ENCODE measurements around the gene RUNX1.

RUNX1 gene

DNA sequence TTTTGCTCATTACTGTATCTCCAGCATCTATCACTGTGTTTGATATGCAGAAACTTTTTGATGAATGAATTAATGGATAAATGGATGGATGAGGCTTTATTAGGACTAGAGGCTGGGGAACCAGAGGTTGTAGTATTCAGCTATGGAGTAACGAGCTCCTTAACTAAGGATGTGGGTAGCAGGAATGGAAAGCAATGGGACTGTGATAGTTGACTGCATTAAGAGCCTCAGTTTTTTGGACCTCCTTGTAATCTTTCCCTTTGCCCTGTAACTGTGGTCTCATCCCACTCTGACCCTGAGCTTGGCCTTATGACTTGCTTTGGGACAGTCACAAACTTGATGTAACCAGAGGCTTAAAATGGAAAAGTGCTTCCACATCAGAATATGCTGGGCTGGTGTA, 9.0 kb upstream of the RUNX1 start:
- no peak for DNase-seq

GRCh38 chr21:35057428-35057827, 8.3 kb upstream of the RUNX1 start:
- DNase-seq: no peak

GRCh38 chr21:35053356-35054096, 4.4 kb upstream of the RUNX1 start:
- DNase-seq: no peak

GRCh38 chr21:35052801-35053200, 3.7 kb upstream of the RUNX1 start:
- DNase-seq: no peak

GRCh38 chr21:35051287-35051818, 2.3 kb upstream of the RUNX1 start:
- DNase-seq: peak; percentile 76

DNA sequence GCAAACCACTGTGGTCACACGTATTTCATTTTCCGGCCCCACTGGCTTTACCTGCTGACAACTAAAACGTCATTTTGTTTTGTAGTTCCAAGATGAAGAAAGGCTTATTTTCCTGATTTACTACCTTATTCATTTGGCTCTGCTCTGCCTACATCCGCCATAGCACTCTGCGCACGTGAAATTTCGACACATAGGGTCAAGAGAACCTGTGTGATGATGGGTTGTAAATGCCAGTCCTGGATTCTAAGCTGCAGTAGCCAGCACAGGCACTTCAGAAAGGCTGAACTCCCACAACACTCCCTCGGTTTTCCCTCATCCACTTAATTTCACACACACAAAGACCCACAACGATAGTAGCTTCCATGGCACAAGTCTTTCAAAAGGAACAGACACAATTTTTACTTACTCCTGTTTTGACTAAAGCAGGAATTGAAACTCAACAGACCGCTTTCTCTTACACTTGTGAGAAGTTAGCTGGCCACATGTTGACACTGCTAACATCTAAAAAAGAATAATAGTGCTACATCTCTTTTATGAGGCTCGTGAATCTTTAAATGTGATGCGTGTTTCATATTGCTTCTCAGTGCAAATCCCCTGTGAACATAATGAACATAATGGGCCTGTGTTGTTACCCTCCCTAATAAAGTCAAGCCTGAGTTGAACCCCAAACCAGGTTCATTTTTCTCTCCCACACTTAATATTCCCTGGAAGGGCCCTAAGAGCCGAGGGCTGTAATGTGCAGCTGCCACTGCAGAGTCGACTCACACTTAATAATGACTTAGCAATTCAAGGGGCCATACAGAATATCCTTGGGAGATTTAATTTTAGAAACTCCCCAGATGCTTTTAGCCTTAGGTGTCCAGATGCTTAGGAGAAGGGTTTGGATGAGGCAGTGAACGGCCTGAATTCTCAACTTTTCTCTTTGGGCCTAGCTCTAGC, 1.5 kb upstream of the RUNX1 start:
- no peak for DNase-seq

DNA sequence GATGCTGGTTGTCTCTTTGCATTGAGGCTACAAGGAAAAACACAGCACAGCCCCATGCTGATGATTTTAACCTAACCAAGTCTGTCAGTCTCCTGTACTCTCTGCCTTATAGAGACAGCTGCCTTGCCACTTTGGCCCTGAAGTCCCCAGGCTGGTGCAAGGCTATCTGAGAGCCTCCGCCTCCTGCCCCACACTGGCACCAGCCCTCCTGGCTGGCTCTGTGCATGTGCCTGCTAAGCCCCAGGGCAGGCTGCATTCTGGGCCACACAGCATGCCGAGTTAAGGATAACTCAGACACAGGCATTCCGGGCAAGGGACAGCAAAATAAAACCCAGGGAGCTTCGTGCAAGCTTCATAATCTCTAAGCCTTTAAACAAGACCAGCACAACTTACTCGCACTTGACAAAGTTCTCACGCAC, 910 bp downstream of the RUNX1 start:
- no peak for DNase-seq

DNA sequence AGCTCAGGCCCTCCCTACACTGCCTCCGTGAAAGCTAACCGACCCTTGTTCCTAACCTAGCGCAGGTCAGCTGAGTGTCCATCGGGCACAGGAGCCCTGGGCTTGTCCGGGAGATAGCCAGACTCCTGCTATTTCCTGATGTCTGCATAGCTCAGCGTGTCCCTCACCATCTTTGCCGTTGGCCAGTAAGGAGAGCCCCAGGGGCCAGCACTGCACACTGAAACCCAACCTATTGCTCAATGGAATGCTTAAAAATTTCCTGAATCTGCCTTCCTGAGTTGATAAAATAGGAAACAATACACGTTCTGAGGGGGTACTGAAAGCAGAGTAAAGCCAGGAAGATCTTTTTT, 2.2 kb downstream of the RUNX1 start:
- DNase-seq: no peak

GRCh38 chr21:35046263-35046624, 2.9 kb downstream of the RUNX1 start:
- no peak for DNase-seq

GRCh38 chr21:35045542-35046262, 3.4 kb downstream of the RUNX1 start:
- DNase-seq: no peak

- DNase-seq: no peak
Observed at GRCh38 chr21:35044770-35045541, 4.1 kb downstream of the RUNX1 start.

DNA sequence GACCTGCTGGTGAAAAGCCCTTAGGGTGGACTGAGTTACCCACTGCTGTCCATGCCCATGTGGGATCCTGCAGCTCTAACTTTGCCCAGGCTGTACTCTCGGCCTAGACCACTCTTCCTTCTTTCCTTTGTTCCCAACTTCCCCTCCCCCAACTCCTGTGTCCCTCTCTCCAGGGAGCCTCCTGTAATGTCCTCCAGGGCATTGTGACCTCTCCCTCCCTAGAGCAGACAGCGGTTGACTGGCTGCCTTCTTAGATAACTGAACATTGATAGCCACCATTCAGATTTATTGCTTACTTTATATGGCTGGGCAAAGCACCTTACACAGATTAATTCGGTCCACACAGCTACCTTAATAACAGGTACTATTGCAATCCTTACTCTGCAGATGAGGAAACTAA, 5.0 kb downstream of the RUNX1 start:
- no peak for DNase-seq

GRCh38 chr21:35043549-35043948, 5.6 kb downstream of the RUNX1 start:
- DNase-seq: no peak

- DNase-seq: no peak
Observed at GRCh38 chr21:35042836-35043235, 6.3 kb downstream of the RUNX1 start.

GRCh38 chr21:35041881-35042280, 7.2 kb downstream of the RUNX1 start:
- no peak for DNase-seq

DNA sequence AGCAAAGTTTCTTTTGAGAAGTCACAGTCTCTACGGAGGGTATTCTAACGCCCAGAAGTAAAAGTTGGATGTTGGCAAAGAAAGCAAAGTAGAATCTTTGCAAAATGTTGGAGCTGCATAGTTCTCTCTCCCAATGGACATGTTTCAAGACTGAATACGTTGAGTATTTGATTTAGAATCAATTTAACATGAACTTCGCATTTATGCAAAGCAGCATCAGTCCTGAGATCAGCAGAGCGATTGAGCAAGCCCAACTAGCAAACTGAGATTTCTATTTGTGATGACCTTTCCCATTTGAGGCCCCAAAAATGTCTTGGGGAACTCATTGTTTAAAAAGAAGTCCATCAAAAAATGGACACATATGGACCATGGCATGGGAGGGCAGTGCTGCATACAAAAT, 8.0 kb downstream of the RUNX1 start:
- DNase-seq: no peak

DNA sequence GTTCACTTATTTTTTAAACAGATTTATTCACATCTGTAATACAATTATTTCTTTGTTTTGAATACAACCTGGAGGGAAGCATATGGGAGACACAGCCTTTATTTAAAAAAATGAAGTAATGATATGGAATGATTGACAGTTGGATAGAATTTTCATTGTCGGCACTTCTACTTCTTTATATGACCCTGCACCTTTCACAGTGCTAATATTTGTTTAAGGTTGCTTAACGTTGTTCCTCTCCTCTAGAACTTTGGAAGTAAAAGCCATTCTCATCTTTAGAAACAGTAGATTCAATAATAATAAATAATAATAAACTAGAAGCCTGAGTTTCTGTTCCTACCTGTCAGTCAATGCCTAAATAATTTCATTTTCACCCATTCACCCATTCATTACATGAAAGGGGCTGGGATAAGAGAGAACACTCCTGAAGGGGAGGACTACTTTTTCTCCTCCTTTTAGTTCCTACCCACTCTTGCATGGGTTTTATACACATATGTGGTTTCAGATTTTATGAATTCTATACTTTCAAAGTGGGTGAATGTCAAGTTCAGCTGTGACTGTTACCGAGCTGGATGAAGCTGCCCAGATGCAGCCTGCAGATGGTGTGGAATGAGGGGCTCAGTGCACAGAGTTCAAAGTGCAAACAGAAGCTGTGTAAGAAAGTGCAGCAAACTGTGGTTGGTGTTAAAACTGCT, 9.4 kb downstream of the RUNX1 start:
- no peak for DNase-seq

DNA sequence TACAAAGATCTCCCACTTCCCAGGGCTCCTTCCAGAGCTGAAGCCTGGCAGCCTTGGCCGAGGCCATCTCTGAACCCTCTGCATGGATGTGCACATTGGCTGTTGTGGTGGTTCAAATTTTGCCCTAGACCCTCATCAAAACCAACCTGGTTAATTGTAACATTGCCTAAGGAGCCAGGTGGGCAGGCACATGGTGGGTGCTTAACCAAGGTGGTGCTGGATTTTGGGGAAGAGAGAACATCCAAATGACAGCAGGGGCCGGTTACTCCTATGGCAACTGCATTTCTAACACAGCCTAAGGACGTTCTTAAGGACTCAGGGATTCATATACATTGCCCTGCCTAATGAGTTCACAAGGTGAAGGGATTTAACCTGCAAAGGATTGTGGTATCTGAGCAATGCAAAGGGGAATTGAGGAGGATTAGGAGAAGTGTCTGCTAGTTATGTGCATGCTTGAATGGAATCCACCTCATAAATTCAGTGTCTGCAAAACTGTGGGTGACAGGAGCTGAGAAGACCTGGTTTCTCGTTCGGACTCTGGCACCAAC, 10.3 kb downstream of the RUNX1 start:
- DNase-seq: no peak

GRCh38 chr21:35037384-35037765, 11.7 kb downstream of the RUNX1 start:
- no peak for DNase-seq

GRCh38 chr21:35036465-35037383, 12.4 kb downstream of the RUNX1 start:
- DNase-seq: no peak

GRCh38 chr21:35035581-35035980, 13.5 kb downstream of the RUNX1 start:
- DNase-seq: no peak

Data from activated CD4-positive, alpha-beta T cell treated with anti-CD3 and anti-CD28 coated beads for 1 hour (primary cell).